ENCODE results near the gene SMIM24.

SMIM24 gene

GRCh38 chr19:3471954-3472655 lies 8.2 kb downstream of the SMIM24 start:
- TF ChIP-seq ZBTB7A (IDR thresholded peaks at IDR 0.05; ENCODE audit: low read depth) (peak; percentile 91), RAD21 (IDR thresholded peaks at IDR 0.05; ENCODE audit: low read depth) (peak; percentile 85), CEBPB (IDR thresholded peaks at IDR 0.05) (no peak), EGR1 (IDR thresholded peaks at IDR 0.05) (no peak), EP300 (IDR thresholded peaks at IDR 0.05; ENCODE audit: borderline replicate concordance) (no peak), REST (IDR thresholded peaks at IDR 0.05; ENCODE audit: low read depth) (no peak), FOXM1 (IDR thresholded peaks at IDR 0.05; ENCODE audit: borderline replicate concordance, low read depth) (no peak), TCF12 (IDR thresholded peaks at IDR 0.05; ENCODE audit: low read depth) (no peak)

GRCh38 chr19:3470500-3471128 lies 9.7 kb downstream of the SMIM24 start:
- no peak for TF ChIP-seq EP300 (IDR thresholded peaks at IDR 0.05; ENCODE audit: borderline replicate concordance)
- no peak for TF ChIP-seq FOXM1 (IDR thresholded peaks at IDR 0.05; ENCODE audit: borderline replicate concordance, low read depth)
- TF ChIP-seq TAF1 (IDR thresholded peaks at IDR 0.05; ENCODE audit: low read depth) = no peak

GRCh38 chr19:3469638-3470499 lies 10.5 kb downstream of the SMIM24 start:
- TF ChIP-seq REST (IDR thresholded peaks at IDR 0.05; ENCODE audit: low read depth) (no peak), NFIC (IDR thresholded peaks at IDR 0.05) (no peak), TAF1 (IDR thresholded peaks at IDR 0.05; ENCODE audit: low read depth) (no peak), YY1 (IDR thresholded peaks at IDR 0.05; ENCODE audit: low read depth) (no peak), EP300 (IDR thresholded peaks at IDR 0.05; ENCODE audit: borderline replicate concordance) (no peak), TCF12 (IDR thresholded peaks at IDR 0.05; ENCODE audit: low read depth) (no peak), FOXM1 (IDR thresholded peaks at IDR 0.05; ENCODE audit: borderline replicate concordance, low read depth) (no peak), ZBTB7A (IDR thresholded peaks at IDR 0.05; ENCODE audit: low read depth) (no peak), MAX (IDR thresholded peaks at IDR 0.05) (no peak), CEBPB (IDR thresholded peaks at IDR 0.05) (no peak), TEAD4 (IDR thresholded peaks at IDR 0.05) (no peak), CREB1 (IDR thresholded peaks at IDR 0.05; ENCODE audit: low read depth) (no peak), RAD21 (IDR thresholded peaks at IDR 0.05; ENCODE audit: low read depth) (no peak), USF1 (IDR thresholded peaks at IDR 0.05) (no peak), EGR1 (IDR thresholded peaks at IDR 0.05) (no peak)

- TF ChIP-seq MAX (IDR thresholded peaks at IDR 0.05) (no peak), CREB1 (IDR thresholded peaks at IDR 0.05; ENCODE audit: low read depth) (no peak), TCF12 (IDR thresholded peaks at IDR 0.05; ENCODE audit: low read depth) (no peak), TAF1 (IDR thresholded peaks at IDR 0.05; ENCODE audit: low read depth) (no peak), REST (IDR thresholded peaks at IDR 0.05; ENCODE audit: low read depth) (no peak), ZBTB7A (IDR thresholded peaks at IDR 0.05; ENCODE audit: low read depth) (no peak)
These were observed 12.1 kb downstream of the SMIM24 start for GRCh38 chr19:3468211-3468610.
